Adipocyte (in vitro differentiated cells): ENCODE measurements around the gene HOXA11.

ENCODE experiments used
- DNase-seq: peaks from one replicate; pipeline ENCODE4 v3.0.0-alpha.2; 2015; ENCODE audit warnings: low read depth
- H3K27me3 ChIP-seq: replicated peaks from 2 replicates; pipeline ENCODE4 v1.7.0; 2013; ENCODE audit warnings: mild to moderate bottlenecking, low read length, moderate library complexity; ENCODE audit not compliant: control insufficient read depth, insufficient read depth
- H3K36me3 ChIP-seq: 2 replicates; pipeline ENCODE4 v1.7.0; 2013; ENCODE audit warnings: low read length, mild to moderate bottlenecking, moderate library complexity; ENCODE audit not compliant: control insufficient read depth, insufficient read depth, severe bottlenecking
- H3K4me1 ChIP-seq: 2 replicates; pipeline ENCODE4 v1.7.0; 2013; ENCODE audit warnings: mild to moderate bottlenecking, low read length, moderate library complexity; ENCODE audit not compliant: control insufficient read depth, insufficient read depth
- H3K4me3 ChIP-seq: 2 replicates; pipeline ENCODE4 v1.7.0; 2013; ENCODE audit warnings: mild to moderate bottlenecking, low read length, moderate library complexity
- H3K9ac ChIP-seq: 2 replicates; pipeline ENCODE4 v1.7.0; 2013; ENCODE audit warnings: mild to moderate bottlenecking, low read length, moderate library complexity
- H3K9me3 ChIP-seq: 2 replicates; pipeline ENCODE4 v1.7.0; 2013; ENCODE audit warnings: mild to moderate bottlenecking, low read length, moderate library complexity; ENCODE audit not compliant: control insufficient read depth

HOXA11 gene

DNA sequence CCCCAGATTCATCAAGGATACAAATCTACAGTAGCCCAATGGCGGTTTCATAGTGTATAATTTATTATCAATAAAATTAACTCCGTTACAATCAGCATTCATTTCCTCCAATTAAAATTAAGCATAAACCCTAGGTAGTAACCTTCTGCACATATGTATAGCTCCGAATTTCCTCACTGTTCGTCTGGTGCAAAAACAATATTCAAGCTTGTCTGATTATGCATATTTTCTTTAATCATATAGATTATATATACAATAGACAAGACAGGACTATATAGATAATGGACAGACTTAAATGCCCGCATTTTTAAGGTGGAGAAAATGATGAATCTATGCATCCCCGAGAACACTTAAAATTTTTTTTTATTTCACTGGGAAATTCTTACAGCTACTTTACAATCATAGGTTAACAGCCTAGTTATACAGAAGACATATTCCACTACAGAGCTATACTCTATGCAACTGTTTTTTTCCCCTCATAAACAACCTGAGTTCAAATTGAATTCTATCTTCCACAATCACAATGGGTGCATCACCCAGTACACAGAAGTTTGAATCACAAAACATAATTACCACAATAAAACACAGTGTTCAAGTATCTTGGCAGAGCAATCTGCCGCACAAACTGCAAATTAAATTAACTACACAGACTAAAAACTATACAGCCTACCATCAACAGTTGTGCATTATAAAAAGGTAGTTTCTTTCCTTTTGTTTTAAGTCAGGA is 22.3 kb downstream of the HOXA11 start:
- Histone ChIP-seq H3K36me3 (peaks cover 5% of the 10 kb centered on the region), H3K4me1 (peaks cover 36% of the 10 kb centered on the region), H3K4me3 (peak overlapping the region; percentile 94), H3K9ac (peak overlapping the region; percentile 93), H3K9me3 (no peaks in the 10 kb centered on the region), H3K27me3 (no peaks in the 10 kb centered on the region)
- no peak for DNase-seq

DNA sequence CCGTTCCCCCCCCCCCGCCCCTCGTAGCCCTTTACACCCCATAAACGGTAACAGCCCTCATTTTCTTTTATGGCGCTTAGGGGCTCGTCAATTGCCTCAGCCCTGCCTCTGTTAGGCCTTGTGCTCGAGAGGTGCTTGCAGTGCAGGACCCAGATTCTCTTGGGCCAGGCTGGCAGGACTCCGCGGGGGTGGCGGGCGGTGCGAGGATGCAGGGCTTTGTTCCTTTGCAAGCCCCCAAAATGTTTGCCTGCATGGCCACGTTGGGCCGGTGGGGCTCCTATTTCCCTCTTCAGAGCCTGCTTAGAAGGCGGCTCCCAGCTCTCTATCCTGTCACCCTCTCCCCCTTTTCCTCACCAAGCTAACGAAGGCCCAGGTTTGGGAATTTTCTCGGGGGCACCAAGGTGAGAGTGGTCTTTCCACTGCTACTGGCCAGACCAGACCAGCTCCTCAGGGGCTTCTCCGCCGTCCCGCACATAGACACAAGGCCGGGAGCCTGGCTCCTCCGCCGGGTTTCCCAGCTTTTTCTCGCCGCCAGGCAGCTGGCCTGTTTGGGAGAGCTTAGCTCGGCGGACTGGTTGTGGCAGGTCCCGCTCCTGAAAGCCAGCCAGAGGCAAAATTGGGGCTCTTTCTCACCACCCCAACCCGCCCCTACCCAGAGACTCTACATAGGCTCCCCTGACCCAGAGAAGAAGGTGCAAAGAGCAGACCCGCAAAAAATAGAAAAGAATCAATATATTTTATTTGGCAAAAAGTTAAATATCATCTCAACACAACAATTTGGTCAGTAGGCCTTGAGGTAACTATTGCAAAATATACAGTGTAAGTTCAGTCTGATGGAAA is 23.1 kb downstream of the HOXA11 start:
- DNase-seq: no peak
- H3K4me3 ChIP-seq: peak overlapping the region; percentile 94

GRCh38 chr7:27161214-27161720 is 23.8 kb downstream of the HOXA11 start:
- H3K9me3 ChIP-seq: no peaks in the 10 kb centered on the region
- H3K4me3 ChIP-seq: peak overlapping the region; percentile 88
- no peaks in the 10 kb centered on the region for H3K27me3 ChIP-seq
- H3K4me1 ChIP-seq: peaks cover 26% of the 10 kb centered on the region
- H3K9ac ChIP-seq: peak overlapping the region; percentile 93
- no peak for DNase-seq
- H3K36me3 ChIP-seq: peaks cover 5% of the 10 kb centered on the region

More for the DNA sequence above, 23.1 kb downstream of the HOXA11 start:
- H3K9ac ChIP-seq: peak overlapping the region; percentile 93
- no peaks in the 10 kb centered on the region for H3K9me3 ChIP-seq
- H3K27me3 ChIP-seq: no peaks in the 10 kb centered on the region
- H3K4me1 ChIP-seq: peaks cover 32% of the 10 kb centered on the region
- H3K36me3 ChIP-seq: peaks cover 5% of the 10 kb centered on the region

DNA sequence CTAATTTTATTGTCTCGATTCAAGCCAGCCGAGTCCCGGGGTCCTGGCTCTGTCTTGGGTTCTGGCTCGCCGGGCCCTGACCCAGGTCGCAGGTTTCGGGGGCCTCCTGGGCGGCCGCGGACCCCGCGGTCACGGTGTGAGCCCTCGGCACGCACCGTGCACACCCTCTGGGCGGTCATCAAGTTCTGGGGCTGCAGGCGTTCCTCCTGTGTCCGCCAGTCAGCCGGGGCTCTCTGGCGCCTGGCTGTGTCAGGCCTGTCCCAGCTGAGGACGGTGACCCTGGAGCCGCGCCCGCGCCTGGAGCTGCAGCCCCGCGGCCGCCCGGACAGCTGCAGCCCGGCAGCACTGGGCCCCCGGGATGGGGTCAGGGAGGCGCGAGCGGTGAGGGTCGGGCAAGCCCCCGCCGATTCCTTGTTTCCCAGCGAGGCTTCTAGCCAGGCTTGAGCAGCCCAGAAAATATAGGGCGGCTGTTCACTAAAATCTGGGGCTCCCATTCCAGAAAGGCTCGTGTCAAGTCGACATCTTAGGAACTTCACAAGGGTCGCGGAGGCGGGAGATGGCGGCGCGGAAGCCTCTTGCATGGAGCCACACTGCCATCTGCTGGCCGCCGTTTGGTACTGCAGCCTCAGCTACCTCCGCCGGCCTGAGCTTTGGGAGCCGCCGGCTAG is 24.4 kb downstream of the HOXA11 start:
- Histone ChIP-seq H3K4me3 (peak overlapping the region; percentile 88), H3K36me3 (peaks cover 5% of the 10 kb centered on the region), H3K9ac (peak overlapping the region; percentile 90), H3K9me3 (no peaks in the 10 kb centered on the region), H3K27me3 (no peaks in the 10 kb centered on the region), H3K4me1 (peaks cover 21% of the 10 kb centered on the region)
- peak; percentile 88 for DNase-seq

GRCh38 chr7:27160145-27160545 is 24.9 kb downstream of the HOXA11 start:
- Histone ChIP-seq H3K4me3 (peak overlapping the region; percentile 88), H3K9ac (peak overlapping the region; percentile 90), H3K9me3 (no peaks in the 10 kb centered on the region), H3K27me3 (no peaks in the 10 kb centered on the region), H3K4me1 (peaks cover 26% of the 10 kb centered on the region), H3K36me3 (peaks cover 5% of the 10 kb centered on the region)
- no peak for DNase-seq

GRCh38 chr7:27159266-27160144 is 25.5 kb downstream of the HOXA11 start:
- no peak for DNase-seq
- Histone ChIP-seq H3K27me3 (no peaks in the 10 kb centered on the region), H3K9ac (peak overlapping the region; percentile 90), H3K4me3 (peak overlapping the region; percentile 88), H3K36me3 (peaks cover 5% of the 10 kb centered on the region), H3K4me1 (peaks cover 32% of the 10 kb centered on the region), H3K9me3 (no peaks in the 10 kb centered on the region)

DNA sequence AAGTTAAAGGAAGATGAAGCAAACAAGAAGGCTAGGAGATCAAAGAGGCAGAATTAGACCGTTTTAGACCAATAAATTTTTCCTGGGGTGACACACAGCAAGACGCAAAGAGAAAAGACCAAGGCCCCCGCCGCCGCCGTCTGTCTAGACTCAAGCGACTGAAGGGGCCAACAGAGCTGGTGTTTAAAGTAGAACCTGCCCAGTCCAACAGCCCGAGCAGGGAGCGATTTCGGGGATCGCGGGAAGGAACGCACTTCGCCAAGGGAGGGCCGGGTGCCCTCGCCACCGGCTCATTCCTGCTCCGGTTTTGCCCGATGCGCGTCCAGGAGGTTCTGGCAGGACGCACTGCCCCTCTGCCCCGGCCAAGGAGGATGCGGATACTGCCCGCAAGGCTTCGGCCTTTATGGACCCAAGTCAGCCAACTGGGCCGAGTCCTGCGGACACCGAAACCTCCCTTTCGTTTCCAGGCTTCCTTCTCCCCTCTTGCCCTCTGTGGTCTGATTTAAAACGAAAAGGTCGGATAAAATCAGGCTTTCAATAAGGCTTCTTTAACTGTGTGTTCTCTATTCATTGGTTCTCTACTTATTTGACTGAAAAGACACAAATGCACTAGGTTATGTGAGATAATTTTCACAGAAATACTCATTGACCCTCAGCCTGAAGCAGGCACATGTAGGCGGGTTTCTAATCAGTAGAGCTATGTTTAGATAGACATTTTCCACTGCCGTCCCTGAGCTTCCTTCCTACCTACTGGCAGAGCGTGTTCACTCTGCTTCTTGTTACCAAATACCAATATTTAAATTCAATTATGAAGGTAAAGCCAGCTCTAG is 26.4 kb downstream of the HOXA11 start:
- H3K4me3 ChIP-seq: no peak overlapping the region
- peaks cover 5% of the 10 kb centered on the region for H3K36me3 ChIP-seq
- no peak overlapping the region for H3K9ac ChIP-seq
- peaks cover 40% of the 10 kb centered on the region for H3K4me1 ChIP-seq
- H3K27me3 ChIP-seq: no peaks in the 10 kb centered on the region
- H3K9me3 ChIP-seq: no peaks in the 10 kb centered on the region
- no peak for DNase-seq

DNA sequence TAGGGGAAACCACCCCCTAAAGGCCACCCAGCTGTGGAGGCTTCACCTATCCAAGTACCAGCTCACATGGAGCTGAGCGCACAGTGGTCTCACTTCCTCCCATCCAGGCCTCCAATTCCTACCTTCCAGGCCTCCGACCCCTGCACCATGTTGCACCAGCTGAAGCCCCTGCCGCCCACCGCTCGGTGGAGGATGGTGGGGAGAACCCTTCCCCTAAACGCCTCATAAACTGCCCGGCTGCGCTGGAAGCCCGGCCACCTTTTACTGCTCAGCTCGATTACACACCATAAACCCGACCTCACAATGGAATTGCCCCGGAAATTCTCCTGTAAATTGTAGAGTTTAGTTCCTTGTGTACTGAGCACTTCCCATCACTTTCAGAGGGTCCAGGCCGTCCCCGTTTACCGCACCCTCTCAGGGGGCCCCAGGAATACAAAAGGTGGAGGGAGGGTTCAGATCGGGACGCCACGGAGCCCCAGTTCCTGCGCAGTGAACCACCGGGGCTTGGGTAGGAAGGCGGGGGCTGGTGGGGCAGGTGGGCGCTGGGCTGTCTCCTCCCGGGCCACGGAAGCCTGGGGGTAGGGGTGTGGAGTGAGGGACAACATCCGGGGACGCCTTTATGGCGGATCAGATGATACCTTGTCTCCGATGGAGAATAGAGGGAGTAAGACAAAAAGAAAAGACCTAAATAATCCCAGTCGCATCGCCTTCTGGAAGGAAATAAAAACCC is 27.2 kb downstream of the HOXA11 start:
- DNase-seq: no peak
- H3K4me3 ChIP-seq: no peak overlapping the region
- H3K27me3 ChIP-seq: no peaks in the 10 kb centered on the region
- no peaks in the 10 kb centered on the region for H3K9me3 ChIP-seq
- H3K9ac ChIP-seq: no peak overlapping the region
- H3K36me3 ChIP-seq: peaks cover 2% of the 10 kb centered on the region
- H3K4me1 ChIP-seq: peaks cover 44% of the 10 kb centered on the region

DNA sequence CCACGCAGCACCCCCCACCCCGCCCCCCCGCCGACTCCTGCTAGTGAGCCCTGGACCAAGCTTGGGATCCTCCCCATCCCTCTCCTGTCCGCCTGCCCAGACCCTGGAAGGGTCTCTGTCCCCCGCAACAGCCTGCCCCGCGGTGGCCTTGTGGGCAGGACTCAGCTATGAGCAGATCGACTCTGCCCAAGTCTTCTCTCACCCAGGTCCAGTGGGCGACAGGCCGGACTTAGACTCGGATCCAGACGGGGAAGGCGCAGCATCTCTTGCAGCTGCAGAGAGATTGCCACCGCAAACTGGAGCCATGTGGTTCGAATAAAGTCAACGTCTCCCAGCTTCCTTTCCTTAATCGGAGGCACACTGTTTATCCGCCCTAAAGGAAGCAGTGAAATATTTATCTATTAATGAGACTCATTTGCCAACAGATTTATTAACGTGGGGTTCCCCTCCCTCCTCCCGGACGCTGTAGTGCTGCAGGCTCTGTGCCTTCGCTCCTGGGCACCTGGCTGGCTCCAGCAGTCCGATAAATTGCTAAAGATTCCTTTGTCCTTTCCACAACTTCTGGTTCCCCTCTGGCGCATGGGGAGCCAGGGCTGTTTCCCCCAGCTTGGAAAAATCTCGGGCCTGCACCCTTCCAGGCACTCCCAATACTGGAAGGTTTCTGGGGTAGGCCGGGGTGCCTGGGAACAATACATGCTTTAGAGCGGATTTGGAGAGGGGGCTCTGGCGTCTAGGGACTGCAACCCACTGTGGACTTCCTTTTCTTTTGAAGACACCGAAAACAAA is 27.9 kb downstream of the HOXA11 start:
- H3K4me3 ChIP-seq: peak overlapping the region; percentile 94
- DNase-seq: no peak
- H3K9me3 ChIP-seq: no peaks in the 10 kb centered on the region
- peak overlapping the region; percentile 97 for H3K9ac ChIP-seq
- H3K36me3 ChIP-seq: no peaks in the 10 kb centered on the region
- no peaks in the 10 kb centered on the region for H3K27me3 ChIP-seq
- H3K4me1 ChIP-seq: peaks cover 42% of the 10 kb centered on the region
